ENCODE data around the gene DLGAP4.

Gene DLGAP4

GRCh38 chr20:36449663-36450062 is 143.5 kb downstream of the DLGAP4 start:
- TF ChIP-seq ZFX (IDR thresholded peaks at IDR 0.05; ENCODE audit: borderline replicate concordance): no peak
- no peak for TF ChIP-seq CTCF (IDR thresholded peaks at IDR 0.05)
- H3K27ac ChIP-seq: no peak overlapping the region

- H3K27ac ChIP-seq: no peak overlapping the region
- TF ChIP-seq ZFX (IDR thresholded peaks at IDR 0.05; ENCODE audit: borderline replicate concordance) (no peak), CTCF (IDR thresholded peaks at IDR 0.05) (no peak)
These were observed 148.2 kb downstream of the DLGAP4 start for GRCh38 chr20:36454332-36454697.

- no peak overlapping the region for H3K27ac ChIP-seq
- TF ChIP-seq ZFX (IDR thresholded peaks at IDR 0.05; ENCODE audit: borderline replicate concordance) (no peak), CTCF (IDR thresholded peaks at IDR 0.05) (no peak)
These were observed 148.7 kb downstream of the DLGAP4 start for GRCh38 chr20:36454698-36455427.

- H3K27ac ChIP-seq: no peak overlapping the region
- TF ChIP-seq CTCF (IDR thresholded peaks at IDR 0.05) (no peak), ZFX (IDR thresholded peaks at IDR 0.05; ENCODE audit: borderline replicate concordance) (no peak)
These were observed 150.0 kb downstream of the DLGAP4 start for GRCh38 chr20:36455972-36456625.

- TF ChIP-seq CTCF (IDR thresholded peaks at IDR 0.05) (no peak), ZFX (IDR thresholded peaks at IDR 0.05; ENCODE audit: borderline replicate concordance) (no peak)
- peak overlapping the region; percentile 87 for H3K27ac ChIP-seq
These were observed 154.8 kb downstream of the DLGAP4 start for GRCh38 chr20:36460648-36461599.

- H3K27ac ChIP-seq: peak overlapping the region; percentile 87
- TF ChIP-seq ZFX (IDR thresholded peaks at IDR 0.05; ENCODE audit: borderline replicate concordance): no peak
- TF ChIP-seq CTCF (IDR thresholded peaks at IDR 0.05): no peak
These were observed 155.7 kb downstream of the DLGAP4 start for GRCh38 chr20:36461600-36462439.
